Stimulated activated CD4-positive, alpha-beta T cell treated with anti-CD3 and anti-CD28 coated beads, Interleukin-12 subunit alpha, Interleukin-12 subunit beta, amount 100 ng/mL, for 24 hours (primary cell): ENCODE measurements around the gene KIF1B.

Source experiments
- DNase-seq, 2 experiments: peaks; one replicate each; pipeline ENCODE4 v3.0.0-alpha.2; 2020; ENCODE audit warnings: low read depth in 2 of 2

KIF1B gene

DNA sequence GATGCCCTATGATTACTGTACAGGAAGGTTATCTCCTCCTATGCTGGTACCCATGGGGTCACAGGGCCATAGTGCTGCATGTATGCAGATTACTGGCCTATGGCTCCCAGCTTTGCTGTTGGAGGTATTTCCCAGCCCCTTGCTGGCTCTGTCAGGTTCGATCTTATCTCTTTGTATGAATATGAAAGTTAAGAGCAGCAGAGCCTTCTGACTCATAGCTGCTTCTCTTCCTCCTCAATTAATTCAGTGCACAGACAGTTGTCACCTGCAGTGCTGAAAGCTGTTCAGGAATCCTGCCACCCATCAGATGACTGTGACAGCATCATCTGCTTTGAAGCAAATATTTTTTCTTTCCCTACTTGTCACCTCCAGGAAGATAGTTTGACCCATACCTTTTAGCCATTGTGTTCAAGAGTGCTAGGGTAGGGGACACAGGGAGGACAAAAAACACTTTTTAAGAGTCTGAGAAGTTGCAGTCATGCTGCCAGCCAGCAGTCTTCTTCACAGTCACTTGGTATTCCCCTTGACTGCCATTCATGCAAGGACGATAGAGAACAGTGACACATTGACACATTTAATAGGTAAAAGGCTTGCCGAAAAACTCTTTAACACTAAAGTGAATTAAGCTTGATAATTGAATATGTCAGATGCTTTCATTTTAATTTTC, 73.1 kb downstream of the KIF1B start:
- DNase-seq: peak in 1 of 2 experiments; percentile 20

DNA sequence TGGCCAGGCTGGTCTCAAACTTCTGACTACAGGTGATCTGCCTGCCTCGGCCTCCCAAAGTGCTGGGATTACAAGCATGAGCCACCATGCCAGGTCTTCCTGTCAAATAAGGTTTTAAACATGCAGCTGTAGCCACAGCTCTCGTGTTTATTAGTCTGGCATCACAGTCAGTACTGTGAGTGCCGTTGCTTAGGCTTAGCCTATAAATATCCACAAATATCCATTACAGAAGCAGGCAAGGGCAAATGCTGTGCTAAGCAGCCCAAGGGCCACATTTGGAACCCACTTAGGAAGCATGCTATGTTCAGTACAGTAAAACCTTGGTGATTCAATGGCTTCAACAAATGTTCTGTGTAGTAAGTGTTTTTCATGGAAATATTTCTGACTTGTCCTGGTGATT, 75.9 kb downstream of the KIF1B start:
- no peak for DNase-seq

DNA sequence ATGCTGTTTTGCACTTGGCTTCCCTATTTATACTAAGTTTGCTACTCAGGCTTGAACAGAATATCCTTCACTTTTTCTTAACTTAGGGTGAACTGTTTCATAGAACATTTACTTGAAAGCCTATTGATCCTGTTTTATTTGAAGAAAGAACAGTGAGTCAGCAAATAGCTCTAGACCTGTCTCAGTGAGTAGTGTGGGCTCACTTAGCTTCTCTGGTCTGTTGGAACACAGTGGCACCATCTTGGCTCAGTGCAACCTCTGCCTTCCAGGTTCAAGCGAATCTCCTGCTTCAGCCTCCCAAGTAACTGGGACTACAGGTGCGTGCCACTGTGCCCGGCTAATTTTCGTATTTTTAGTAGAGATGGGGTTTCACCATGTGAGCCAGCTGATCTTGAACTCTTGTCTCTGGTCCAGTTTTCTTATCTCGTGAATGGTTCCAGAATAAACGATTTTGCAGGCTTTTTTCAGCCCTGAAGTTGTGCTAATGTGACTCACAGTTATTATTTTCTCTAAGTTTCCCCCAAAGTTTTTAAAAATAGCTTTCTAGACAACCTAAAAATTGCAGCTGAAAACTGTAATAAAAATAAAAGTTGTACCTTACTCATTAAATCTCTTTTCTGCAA, 76.8 kb downstream of the KIF1B start:
- DNase-seq: no peak

DNA sequence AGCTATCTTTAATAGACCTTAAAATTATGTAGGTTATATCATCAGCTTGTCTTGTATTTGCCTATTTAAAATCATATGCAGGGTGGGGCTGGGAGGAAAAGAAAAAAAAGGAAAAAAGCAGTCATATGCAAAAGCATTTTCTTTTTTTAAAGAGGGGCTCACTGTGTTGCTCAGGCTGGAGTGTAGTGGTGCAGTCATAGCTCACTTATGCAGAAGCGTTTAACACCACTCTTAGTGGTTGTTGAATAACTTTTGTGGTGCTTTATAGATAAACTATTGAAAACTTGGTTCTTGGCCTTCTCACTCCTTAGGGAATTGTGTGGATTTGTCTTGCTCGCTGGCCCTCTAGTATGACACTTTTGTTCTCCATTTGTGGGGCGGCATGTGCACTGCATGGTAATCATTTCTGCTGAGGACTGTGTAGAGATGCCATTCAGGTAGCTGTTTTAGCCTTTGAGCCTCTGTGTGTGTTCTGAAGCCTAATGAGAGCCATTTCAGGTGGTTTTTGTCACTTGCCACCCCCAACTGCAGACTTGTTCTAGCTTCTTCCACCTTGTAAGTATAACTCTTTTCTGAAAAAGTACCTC, 77.8 kb downstream of the KIF1B start:
- no peak for DNase-seq

DNA sequence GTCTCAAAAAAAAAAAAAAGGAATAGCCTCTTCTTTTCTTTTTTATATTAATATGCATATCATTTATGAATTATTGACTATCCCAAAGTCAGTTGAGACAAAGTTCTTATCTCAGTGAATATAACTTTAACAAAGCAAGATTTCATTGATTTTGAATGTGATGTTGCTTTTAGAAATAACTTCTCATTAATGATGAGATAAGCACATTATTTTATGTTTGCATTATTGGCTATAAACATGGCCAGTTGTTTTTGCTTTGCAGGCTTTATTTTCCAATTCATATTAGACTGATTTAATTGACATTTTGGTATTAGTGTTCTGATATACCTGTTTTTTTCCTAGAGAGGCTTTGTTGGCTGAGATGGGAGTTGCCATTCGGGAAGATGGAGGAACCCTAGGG, 81.3 kb downstream of the KIF1B start:
- DNase-seq: no peak

DNA sequence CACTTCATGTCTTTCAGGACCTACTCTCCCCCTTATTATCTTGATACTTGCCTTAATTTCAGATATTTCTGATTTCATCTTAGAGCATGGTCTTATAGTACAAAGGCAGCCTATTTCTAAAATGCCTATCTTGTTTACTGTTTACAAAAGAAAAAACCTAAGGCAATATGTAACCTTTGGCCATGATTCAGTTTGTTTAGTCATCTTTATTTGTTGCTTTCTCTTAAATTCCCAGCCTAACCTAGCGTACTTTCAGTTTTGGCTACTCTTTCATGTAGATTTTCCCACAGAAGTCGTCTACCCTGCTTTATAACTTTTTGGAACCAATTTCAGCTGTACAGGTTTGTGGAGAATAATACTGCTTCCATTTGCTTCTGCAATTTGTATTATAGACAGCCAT, 81.8 kb downstream of the KIF1B start:
- no peak for DNase-seq

DNA sequence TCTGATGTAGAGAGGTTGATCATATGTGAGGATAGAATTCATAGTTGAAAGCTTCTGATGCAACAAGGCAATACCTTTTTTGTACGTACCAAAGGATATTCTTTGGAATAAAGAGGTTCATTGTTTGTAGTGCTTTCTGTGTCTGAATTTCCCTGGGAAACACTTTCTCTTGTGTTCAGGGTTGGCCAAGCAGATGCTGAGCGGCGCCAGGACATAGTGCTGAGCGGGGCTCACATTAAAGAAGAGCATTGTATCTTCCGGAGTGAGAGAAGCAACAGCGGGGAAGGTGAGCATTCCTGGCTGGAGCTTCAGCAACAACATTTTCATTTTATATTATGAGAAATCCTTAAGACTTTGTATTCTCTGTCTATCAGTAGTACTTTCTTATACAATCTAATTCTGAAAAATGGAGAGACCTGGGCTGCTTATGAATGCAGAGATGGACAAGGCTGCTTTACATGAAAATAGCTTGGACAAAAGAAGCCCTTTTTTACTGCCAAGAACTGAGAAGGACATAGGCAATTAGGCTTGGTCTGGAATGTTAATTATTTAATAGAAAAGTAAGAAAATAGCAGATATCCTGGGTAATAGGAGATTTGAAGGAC, 85.2 kb downstream of the KIF1B start:
- no peak for DNase-seq

DNA sequence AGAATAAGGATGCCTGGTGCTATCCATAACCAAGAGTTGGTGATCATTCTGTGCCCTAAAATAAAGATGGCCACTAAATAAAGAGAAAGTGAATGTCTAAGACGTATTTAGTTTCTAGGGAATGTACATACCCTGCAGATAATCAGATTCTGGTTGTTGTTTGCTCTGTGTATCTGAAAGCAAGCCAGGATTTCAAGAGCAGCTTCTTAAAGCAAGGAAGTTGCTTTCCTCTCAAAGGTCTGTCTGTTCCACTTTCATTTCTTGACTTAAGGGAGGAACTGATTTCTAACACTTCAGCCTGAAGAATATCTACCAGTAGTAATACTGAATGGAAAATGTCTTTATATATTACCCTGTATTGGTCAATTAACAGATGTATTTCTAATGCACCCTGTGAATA, 88.8 kb downstream of the KIF1B start:
- no peak for DNase-seq

DNA sequence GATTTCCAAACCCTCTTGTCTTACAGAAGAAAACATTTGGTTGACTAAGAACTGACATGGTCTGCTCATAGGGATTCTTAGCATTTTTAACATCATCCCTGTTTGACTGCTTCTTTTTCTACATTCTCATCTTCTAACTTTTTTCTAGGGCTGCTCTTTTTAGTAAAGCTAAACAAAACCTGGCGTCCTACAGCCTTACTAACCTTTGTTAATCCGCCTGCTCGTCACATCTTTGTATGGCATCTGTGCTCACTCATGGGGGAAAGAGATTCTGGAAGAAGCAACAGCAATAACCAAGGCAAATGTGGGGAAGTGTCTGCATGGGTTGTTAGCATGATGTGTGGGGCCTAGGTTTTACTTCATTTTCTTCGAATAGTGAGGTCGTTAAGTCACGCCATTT, 92.0 kb downstream of the KIF1B start:
- DNase-seq: no peak

DNA sequence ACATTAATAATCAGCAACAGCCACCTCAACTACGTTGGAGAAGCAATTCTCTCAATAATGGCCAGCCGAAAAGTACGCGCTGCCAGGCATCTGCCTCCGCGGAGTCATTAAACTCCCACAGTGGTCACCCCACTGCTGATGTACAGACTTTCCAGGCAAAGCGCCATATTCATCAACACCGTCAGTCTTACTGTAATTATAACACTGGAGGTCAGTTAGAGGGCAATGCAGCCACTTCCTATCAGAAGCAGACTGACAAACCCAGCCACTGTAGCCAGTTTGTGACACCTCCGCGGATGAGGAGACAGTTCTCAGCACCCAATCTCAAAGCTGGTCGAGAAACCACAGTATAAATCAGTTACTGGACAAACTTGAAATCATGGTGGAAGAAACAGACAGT, 93.9 kb downstream of the KIF1B start:
- no peak for DNase-seq

DNA sequence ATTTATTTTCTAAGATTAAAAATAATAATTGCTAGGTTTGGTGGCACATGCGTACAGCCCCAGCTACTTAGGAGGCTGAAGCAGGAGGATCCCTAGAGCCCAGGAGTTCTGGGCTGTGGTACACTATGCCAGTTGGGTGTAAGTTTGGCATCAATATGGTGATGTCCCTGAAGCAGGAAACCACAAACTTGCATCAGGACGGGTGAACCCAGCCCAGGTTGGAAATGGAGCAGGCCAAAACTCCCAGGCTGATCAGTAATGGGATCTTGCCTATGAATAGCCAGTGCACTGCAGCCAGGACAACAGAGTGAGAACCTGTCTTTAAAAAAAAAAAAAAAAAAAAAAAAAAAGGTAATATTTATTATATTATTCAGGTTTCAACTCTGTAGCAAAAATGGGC, 96.1 kb downstream of the KIF1B start:
- DNase-seq: no peak

DNA sequence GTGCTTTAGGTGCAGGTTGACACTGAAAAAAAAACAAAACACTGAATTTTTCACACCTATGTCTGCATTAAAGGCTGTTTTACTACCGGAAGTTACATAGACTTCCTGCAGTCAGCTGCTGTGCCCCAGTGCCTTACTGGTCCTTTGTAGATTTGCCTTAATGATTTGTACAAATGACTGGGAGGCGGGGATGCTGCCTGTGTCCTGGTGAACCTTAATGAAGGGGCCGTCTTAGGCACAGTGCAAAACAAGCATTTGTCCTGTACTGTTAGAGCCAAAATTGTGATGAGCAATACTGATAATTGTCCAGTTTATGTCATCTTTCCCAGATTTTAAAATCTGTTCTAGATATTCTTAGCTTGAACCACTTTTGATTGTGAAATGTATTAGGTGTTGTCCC, 97.6 kb downstream of the KIF1B start:
- DNase-seq: no peak

DNA sequence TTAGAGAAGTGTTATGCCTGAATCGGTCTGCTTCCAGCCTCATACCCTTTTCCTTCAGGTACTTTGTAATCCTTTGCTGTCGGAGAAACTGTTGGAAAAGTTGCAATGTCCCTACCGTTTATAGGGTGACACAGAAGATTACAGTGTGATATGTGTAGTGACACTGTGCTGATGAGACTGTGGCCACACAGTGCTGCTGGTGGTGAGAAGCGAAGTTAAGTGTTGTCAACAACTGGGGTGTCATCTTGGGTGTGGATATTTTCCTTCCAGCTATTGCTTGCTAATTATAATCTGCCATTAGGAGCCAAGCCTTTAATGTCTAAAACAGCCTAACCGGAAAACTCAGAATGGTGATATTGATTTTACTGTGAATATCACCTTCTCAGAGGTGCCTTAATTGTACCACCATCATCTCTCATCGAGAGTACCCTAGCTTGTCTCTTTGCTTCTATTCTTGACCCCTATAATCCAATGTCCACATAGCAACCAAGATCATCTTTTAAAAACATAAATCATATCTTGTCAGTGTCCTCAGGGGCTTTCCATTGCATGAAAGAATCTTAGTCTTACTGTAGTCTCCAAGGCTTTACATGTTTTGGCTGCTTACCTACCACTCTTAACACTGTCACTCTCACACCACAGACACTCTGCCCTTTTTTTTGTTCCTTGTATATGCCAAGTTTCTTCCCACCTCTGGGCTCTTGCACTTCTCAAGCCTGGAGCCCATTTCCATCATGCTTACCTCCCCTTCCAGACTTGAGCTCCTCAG, 99.1 kb downstream of the KIF1B start:
- no peak for DNase-seq

DNA sequence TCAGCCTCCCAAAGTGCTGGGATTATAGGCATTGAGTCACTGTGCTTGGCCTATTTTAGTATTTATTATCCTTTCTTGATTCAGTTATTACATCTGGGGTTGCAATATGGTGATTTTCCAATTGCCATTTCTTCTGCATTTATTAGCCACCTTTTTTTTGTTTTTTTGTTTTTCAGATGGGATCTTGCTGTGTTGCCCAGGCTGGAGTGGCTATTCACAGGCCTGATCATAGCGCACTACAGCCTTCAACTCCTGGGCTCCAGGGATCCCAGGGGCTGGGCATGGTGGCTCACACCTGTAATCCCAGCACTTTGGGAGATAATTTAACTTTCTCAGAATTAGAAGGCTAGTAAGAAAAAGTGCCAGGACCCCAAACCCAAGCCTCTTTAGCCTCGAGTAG, 106.4 kb downstream of the KIF1B start:
- DNase-seq: no peak

DNA sequence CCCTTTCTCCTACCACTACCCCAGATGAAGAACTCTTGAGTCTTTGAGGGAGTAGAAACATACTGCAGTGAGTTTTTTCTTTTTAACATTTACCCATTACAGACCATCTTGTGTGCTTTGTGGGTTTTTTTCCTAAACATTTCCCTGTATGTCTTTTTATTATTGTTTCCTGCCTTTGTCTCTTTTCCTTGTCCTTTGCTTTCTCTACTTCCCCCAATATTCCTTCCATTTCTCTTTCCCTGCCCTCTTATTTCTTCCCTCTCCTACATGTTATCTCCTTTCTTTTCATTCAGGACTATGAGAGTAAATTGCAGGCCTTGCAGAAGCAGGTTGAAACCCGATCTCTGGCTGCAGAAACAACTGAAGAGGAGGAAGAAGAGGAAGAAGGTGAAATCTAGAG, 109.4 kb downstream of the KIF1B start:
- no peak for DNase-seq

DNA sequence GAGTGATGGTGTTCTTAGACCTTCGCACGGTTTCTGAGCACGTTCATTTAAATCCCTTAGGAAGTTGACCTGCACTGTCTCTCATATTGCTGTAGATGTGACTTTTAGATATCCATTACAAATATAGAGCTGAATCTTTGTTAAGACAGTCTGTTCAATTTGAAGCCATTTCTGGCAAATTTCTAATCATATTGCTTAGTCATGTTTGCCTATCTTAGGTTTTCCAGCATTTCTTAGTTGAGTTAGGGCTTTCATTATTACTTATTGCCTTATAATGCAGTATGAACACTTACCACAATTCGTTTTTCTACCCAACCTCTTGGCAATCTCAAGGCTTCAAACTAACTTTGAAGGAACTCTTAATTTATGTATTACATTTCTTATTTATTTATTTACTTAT, 110.0 kb downstream of the KIF1B start:
- no peak for DNase-seq

DNA sequence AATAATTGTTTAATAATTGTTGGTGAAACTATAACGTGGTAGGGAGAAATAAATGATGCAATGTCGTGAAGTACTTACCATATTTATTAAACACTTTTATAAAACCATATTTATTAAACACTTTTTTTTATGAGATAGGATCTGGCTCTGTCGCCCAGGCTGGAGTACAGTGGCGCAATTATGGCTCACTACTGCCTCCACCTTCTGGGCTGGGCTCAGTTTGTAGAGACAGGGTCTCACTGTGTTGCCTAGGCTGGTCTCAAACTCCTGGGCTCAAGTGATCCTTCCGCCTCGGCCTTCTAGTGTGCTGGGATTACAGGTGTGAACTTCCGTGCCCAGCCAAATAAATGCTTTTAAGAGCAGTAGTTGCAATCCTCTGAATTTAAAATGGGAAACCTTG, 112.5 kb downstream of the KIF1B start:
- no peak for DNase-seq

DNA sequence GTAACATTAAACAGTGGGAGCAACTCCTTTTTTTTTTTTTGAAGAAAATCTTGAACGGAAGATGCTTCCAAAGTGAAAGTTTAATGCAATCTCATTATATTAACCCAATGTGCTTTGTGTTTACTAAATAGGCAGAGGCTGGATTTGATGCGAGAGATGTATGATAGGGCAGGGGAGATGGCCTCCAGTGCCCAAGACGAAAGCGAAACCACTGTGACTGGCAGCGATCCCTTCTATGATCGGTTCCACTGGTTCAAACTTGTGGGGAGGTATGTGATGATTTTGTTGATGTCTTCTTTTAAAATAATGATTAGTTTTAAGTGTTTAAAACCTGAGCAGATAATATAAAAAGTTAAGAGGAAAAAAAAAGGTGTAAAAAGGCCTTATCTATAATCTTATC, 114.3 kb downstream of the KIF1B start:
- DNase-seq: no peak

DNA sequence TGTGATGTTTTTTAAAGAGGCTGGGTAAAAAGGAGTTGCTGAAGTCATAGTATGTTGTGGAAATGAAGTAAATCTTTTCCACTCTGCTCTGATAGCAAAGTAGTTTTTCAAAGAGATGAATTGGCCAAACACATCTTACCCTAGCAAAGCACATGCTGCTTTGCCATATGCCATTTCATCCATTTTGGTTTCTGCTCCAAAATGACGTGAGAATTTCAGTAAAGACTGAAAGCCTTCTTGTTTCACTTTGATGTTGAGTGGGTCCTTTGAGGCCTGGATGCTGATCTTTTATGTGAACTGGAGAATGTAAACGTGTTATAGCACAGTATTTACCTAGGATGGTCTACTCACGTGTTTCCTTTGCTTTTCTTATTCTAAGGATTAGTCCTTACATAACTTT, 115.2 kb downstream of the KIF1B start:
- DNase-seq: no peak

DNA sequence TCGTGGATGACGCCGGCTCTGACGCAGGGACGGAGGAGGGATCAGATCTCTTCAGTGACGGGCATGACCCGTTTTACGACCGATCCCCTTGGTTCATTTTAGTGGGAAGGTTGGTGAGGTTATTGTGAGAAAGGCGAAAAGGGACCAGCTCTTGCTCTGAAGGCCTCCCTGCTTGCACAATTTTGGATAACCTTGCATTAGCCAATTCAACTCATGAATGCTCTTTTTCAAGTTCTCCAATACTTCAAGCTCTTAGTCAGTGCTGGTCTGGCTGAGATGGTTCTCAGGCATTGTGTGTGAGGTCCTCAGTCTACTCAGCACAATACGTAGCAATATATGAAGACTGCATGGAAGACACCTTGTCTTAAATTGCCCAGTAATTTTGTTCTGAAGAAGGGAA, 115.9 kb downstream of the KIF1B start:
- DNase-seq: no peak

DNA sequence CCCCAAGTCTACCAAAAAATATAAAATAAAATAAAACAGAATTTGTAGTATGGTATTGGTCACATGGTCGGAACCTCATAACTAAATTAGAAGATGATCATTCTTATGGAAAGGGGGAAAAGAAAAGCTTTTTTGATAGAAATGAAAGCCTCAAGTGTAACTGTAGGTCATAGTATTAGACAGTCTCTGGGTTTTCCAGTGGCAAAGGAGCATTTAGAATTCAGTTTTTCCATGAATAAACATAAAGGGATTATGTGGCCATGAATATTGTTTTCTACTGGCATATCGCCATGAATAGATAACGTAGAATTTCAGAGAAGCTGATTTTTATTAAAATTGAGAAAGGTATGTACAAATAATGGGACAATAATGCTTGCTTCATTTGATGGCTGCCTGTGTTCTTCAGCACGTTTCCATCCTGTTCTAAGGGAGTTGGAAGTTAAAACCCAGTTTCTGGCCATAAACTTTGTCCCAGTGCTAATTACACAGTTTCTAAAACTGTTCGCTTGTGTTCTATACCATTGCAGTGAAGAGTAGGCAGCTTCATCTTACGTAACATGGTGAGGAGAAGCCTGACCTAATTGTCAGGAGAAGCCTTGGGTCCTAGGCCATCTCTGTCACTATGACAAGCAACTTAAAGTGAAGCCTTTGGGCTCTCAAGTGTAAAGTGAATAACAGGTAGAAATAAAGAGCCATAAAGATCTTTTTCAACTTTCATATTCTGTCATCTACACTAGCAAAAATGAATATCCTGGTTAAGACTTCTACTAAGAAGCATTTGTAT, 118.0 kb downstream of the KIF1B start:
- DNase-seq: no peak

DNA sequence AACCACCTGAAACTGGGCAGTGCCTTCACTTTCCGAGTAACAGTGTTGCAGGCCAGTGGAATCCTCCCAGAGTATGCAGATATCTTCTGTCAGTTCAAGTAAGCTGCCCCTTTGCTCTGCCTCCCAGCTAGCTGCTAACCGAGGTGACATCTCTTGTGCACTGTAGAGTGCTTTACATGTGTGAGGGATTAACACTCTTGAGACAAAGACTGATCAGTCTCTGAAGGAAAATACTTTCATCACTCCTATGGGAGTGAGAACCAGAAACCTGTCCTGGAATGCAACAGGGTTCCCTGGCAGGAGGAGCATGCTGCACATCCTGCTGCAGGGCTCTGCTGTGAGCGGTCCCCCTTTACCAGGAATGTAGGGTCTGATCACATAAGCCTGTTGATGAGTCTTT, 127.1 kb downstream of the KIF1B start:
- DNase-seq: no peak
